Transverse colon (tissue), 4 donors: ENCODE results near the gene C11orf21. TPM values are rescaled to one million over a fixed set of nuclear protein-coding genes. Genes with fewer than 3 reads are reported as not detected.

Source experiments
- DNase-seq: peaks from one replicate; pipeline ENCODE4 v3.0.0-alpha.2; 2019
- H3K27ac ChIP-seq, 4 donors: fragments of 200-600 bp; sonication (generic); 2 replicates each; pipeline ENCODE4 v1.5.1; 2016 to 2018; ENCODE audit warnings: inconsistent platforms in 4 of 4
- H3K27me3 ChIP-seq: fragments of 200-600 bp; sonication (generic); 2 replicates; pipeline ENCODE4 v1.5.1; 2017; ENCODE audit warnings: inconsistent platforms
- H3K36me3 ChIP-seq, 4 donors: fragments of 200-600 bp; sonication (generic); 2 replicates each; pipeline ENCODE4 v1.5.1; 2017 to 2019; ENCODE audit warnings: inconsistent platforms in 4 of 4
- H3K4me1 ChIP-seq, 4 donors: fragments of 200-600 bp; sonication (generic); 2 replicates each; pipeline ENCODE4 v1.5.1; 2017 to 2020; ENCODE audit warnings: inconsistent platforms in 4 of 4
- H3K4me3 ChIP-seq, 4 donors: fragments of 200-600 bp; sonication (generic); 1 replicate in 1 of 4; 2 replicates in 3 of 4; pipeline versions ENCODE4 v1.5.1 to v1.6.1; 2017 to 2019; ENCODE audit warnings: inconsistent platforms in 4 of 4
- H3K9me3 ChIP-seq, 2 donors: fragments of 200-600 bp; sonication (generic); 2 replicates each; pipeline ENCODE4 v1.5.1; 2017 to 2019; ENCODE audit warnings: inconsistent platforms in 2 of 2
- EP300 ChIP-seq: sonication (generic); formaldehyde crosslinking; IDR thresholded peaks from one replicate; pipeline ENCODE4 v1.6.1; 2017; ENCODE audit warnings: antibody characterized with exemption, low read depth
- POLR2A ChIP-seq: fragments of 450-650 bp; IDR thresholded peaks from one replicate; pipeline ENCODE4 v1.6.1; 2016; ENCODE audit warnings: antibody characterized with exemption, mild to moderate bottlenecking, moderate library complexity
- POLR2AphosphoS5 ChIP-seq, 3 donors: sonication (generic); formaldehyde crosslinking; IDR thresholded peaks; one replicate each; pipeline ENCODE4 v1.6.1; 2016; ENCODE audit warnings: antibody characterized with exemption in 3 of 3
- WGBS, 2 donors: methylation state at CpG; one replicate each; pipeline ENCODE4 v1.1.5; 2018; ENCODE audit warnings: low coverage in 1 of 2; 5-methylcytosine and 5-hydroxymethylcytosine counted together
- in situ Hi-C, 4 donors: fragments of 200-750 bp; cut with MboI; loops; one replicate each; pipeline versions ENCODE4 v1.15.0 to v1.15.1; 2017; ENCODE audit warnings: low sequenced_read_pairs in 3 of 4, low pct_ligation_motif_present in 1 of 4, low pct_unique_long_range_greater_than_20kb in 1 of 4
- intact Hi-C: fragments of 100-400 bp; cut with DNase I; formaldehyde crosslinking; loops from one replicate; pipeline ENCODE4 v1.15.1; 2023; ENCODE audit warnings: low total_unique reads
- total RNA-seq, 4 donors: library from RNA; depleted of rRNA; stranded (reverse); fragments of >200 nt; gene quantifications; one replicate each; pipeline ENCODE4 v1.1.0, GENCODE V29; 2016
- TF ChIP-seq, protein P1 (sequence below), 5 experiments: fragments of 200-600 bp in 3 of 5; fragments of 450-650 bp in 2 of 5; sonication (generic) in 3 of 5; IDR thresholded peaks; 1 replicate in 2 of 5; 2 replicates in 3 of 5; pipeline ENCODE4 v1.5.1; 2016 to 2017; ENCODE audit warnings: antibody characterized with exemption in 5 of 5, inconsistent platforms in 3 of 5, mild to moderate bottlenecking in 2 of 5, moderate library complexity in 1 of 5

The C11orf21 gene
- total RNA-seq, 4 donors from 2014 or later: 0.27 TPM; not detected in 3

DNA sequence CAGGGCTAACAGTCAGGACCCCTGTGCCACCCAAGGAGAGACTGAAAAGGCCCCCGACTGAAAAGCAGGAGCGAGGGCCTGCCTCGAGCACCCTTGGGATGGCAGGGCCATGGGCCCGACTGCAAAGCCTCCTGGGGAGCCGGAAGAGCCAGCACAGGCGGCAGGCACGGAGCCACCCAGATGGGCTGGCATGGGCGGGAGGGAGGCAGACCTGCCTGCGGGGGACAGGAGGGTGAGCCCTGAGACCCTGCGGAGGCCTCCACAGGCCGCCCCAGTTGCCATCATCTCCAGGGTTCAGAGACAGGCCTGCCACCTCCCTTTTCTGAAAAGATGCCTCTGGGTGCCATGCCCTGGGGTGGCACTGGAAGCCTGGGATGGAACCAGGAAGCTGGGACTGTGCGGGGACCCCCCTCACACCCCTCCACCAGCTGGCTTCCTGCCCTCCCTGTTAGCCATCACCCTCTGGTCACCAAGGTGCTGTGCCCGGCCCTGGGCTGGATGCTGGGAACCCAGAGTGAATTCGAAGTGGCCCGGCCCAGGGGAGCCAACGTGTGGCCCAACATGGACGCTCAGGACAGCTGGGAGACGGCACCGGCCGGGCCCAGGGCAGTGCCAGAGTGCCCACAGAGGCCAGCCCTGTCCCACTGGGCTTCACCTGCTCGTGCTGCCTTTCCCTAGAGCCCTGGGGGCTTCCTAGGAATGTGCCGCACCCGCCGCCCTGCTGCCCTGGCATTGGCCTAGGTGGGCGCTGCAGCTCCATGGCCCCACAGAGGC lies 13.9 kb upstream of the C11orf21 start:
- Histone ChIP-seq H3K4me3 (no peak overlapping the region), H3K27ac (peak overlapping the region; percentile 71 to 84 (median 76)), H3K4me1 (peaks cover 7 to 25% (median 14%) of the 10 kb centered on the region in 4 donors), H3K27me3 (no peaks in the 10 kb centered on the region), H3K9me3 (no peaks in the 10 kb centered on the region), H3K36me3 (no peaks in the 10 kb centered on the region)
- intact Hi-C loops: loop anchor here (2.0 to 5.0 kb wide), 2 partner anchors 61 to 567 kb away; partner anchors contain the start of gene CD81
- no peak for DNase-seq
- TF ChIP-seq, protein P1, sequence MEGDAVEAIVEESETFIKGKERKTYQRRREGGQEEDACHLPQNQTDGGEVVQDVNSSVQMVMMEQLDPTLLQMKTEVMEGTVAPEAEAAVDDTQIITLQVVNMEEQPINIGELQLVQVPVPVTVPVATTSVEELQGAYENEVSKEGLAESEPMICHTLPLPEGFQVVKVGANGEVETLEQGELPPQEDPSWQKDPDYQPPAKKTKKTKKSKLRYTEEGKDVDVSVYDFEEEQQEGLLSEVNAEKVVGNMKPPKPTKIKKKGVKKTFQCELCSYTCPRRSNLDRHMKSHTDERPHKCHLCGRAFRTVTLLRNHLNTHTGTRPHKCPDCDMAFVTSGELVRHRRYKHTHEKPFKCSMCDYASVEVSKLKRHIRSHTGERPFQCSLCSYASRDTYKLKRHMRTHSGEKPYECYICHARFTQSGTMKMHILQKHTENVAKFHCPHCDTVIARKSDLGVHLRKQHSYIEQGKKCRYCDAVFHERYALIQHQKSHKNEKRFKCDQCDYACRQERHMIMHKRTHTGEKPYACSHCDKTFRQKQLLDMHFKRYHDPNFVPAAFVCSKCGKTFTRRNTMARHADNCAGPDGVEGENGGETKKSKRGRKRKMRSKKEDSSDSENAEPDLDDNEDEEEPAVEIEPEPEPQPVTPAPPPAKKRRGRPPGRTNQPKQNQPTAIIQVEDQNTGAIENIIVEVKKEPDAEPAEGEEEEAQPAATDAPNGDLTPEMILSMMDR (IDR thresholded peaks at IDR 0.05): no peak
- no peak for TF ChIP-seq POLR2AphosphoS5 (IDR thresholded peaks at IDR 0.05)
- no peak for TF ChIP-seq EP300
- no peak for TF ChIP-seq POLR2A
- in situ Hi-C loops: loop anchor here in 3 of 4 donors (10.0 to 25.0 kb wide), 3 partner anchors 99 to 572 kb away; partner anchors contain the start of gene CDKN1C (in 1 of the 3)
- 80 to 86% methylated on average over 2 to 21 of the region's 25 CpGs for WGBS, 2 donors

- peak; percentile 67 for DNase-seq
- Histone ChIP-seq H3K36me3 (no peaks in the 10 kb centered on the region), H3K4me3 (no peak overlapping the region), H3K4me1 (peaks cover 7 to 25% (median 14%) of the 10 kb centered on the region in 4 donors), H3K9me3 (no peaks in the 10 kb centered on the region), H3K27ac (peak overlapping the region; percentile 71 to 84 (median 76)), H3K27me3 (no peaks in the 10 kb centered on the region)
- intact Hi-C loops: loop anchor here (2.0 to 5.0 kb wide), 2 partner anchors 62 to 568 kb away; partner anchors contain the start of gene CD81
- TF ChIP-seq POLR2A (no peak), POLR2AphosphoS5 (IDR thresholded peaks at IDR 0.05) (peak in 1 of 3 donors; percentile 22)
- 61% methylated on average over 14 of the region's 16 CpGs; no CpG with 5 or more reads in 1 of the 2 donors for WGBS, 2 donors
- in situ Hi-C loops: loop anchor here in 3 of 4 donors (10.0 to 25.0 kb wide), 3 partner anchors 100 to 573 kb away; partner anchors contain the start of gene CDKN1C (in 1 of the 3)
Observed at GRCh38 chr11:2314525-2315394, 13.0 kb upstream of the C11orf21 start.

- Histone ChIP-seq H3K4me1 (peaks cover 7 to 25% (median 14%) of the 10 kb centered on the region in 4 donors), H3K4me3 (no peak overlapping the region), H3K36me3 (no peaks in the 10 kb centered on the region), H3K9me3 (no peaks in the 10 kb centered on the region), H3K27ac (peak overlapping the region; percentile 71 to 84 (median 76)), H3K27me3 (no peaks in the 10 kb centered on the region)
- no peak for TF ChIP-seq EP300
- TF ChIP-seq POLR2AphosphoS5 (IDR thresholded peaks at IDR 0.05): no peak
- no peak for TF ChIP-seq POLR2A
- TF ChIP-seq, protein P1 (IDR thresholded peaks at IDR 0.05): no peak
- DNase-seq: no peak
- 76% methylated on average over 2 to 7 of the region's 7 CpGs for WGBS, 2 donors
- intact Hi-C loops (loop anchor here (2.0 kb wide), 1 partner anchor 63 kb away; the partner anchor contains the start of gene CD81), in situ Hi-C loops (loop anchor here in 3 of 4 donors (10.0 to 25.0 kb wide), 3 partner anchors 101 to 573 kb away; partner anchors contain the start of gene CDKN1C (in 1 of the 3))
Observed at GRCh38 chr11:2314136-2314524, 12.4 kb upstream of the C11orf21 start.

GRCh38 chr11:2313051-2313951 lies 11.6 kb upstream of the C11orf21 start:
- Histone ChIP-seq H3K27ac (peak overlapping the region; percentile 10 to 78 (median 56)), H3K27me3 (no peaks in the 10 kb centered on the region), H3K4me1 (peaks cover 7 to 25% (median 14%) of the 10 kb centered on the region in 4 donors), H3K4me3 (no peak overlapping the region), H3K36me3 (no peaks in the 10 kb centered on the region), H3K9me3 (no peaks in the 10 kb centered on the region)
- in situ Hi-C loops (loop anchor here in 3 of 4 donors (10.0 to 25.0 kb wide), 3 partner anchors 102 to 574 kb away; partner anchors contain the start of gene CDKN1C (in 1 of the 3)), intact Hi-C loops (no loop called here)
- no peak for TF ChIP-seq EP300
- TF ChIP-seq POLR2AphosphoS5 (IDR thresholded peaks at IDR 0.05): no peak
- TF ChIP-seq, protein P1 (IDR thresholded peaks at IDR 0.05): no peak
- no peak for TF ChIP-seq POLR2A
- peak; percentile 6 for DNase-seq
- WGBS, 2 donors: 87% methylated on average over 28 of the region's 34 CpGs; no CpG with 5 or more reads in 1 of the 2 donors
